HG03342 (cell line): ENCODE results near the gene RHBG.
"Not testable (repeated sequence)": the region's sequence is repeated elsewhere in the genome, so short reads cannot be mapped to it uniquely, and the experiment has no call there.

Experiments used
- ATAC-seq: cut with Tn5 transposase; IDR thresholded peaks from one replicate; pipeline ENCODE4 v1.9.1; 2021; ENCODE audit warnings: mild to moderate bottlenecking, moderate library complexity; ENCODE audit not compliant: unreplicated experiment

The RHBG gene

GRCh38 chr1:156360534-156360933 lies 8.5 kb upstream of the RHBG start:
- no peak for ATAC-seq

- ATAC-seq, result no peak
Measured at GRCh38 chr1:156365754-156366153, 3.3 kb upstream of the RHBG start.

DNA sequence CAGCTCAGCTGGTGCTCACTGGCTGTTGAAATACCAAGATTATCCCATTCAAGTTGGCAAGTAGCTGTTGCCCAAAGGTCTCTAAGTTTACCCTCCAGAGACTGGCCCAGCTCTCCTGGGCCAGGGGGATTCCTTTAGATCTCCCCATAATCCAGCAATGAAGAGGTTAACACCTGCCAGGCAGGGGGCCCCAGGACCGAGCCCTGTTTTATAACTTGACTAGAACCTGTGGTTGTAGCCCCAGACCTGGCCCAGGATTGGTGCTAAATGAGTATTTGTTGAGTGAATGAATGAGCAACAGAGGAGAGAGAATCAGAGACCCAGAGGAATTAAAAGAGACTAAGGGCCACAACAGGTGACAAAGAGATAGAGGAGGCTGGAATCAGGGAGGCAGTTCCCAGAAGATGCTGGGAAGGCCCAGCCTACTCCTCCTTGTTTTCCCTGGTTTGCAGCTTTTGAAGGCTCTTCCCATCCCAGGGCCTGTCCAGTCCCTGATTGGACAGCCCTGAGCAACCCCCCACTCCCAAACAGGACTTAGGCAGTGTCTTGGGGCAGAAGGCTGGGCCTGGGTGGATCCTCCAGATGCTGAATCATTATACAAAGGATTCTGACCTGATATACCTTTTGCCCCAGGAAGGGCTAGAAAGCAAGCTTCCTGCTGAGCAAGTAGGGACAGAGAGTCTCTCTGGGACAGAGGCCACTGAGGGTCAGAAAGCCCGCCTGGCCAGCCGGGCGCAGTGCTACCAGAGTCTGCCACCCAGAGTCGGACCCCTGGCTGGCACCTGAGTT lies 2.4 kb upstream of the RHBG start:
- ATAC-seq, result no peak

GRCh38 chr1:156367383-156368156 lies 1.4 kb upstream of the RHBG start:
- ATAC-seq, result no peak

- ATAC-seq, result no peak
Measured at GRCh38 chr1:156368157-156368658, 803 bp upstream of the RHBG start.

DNA sequence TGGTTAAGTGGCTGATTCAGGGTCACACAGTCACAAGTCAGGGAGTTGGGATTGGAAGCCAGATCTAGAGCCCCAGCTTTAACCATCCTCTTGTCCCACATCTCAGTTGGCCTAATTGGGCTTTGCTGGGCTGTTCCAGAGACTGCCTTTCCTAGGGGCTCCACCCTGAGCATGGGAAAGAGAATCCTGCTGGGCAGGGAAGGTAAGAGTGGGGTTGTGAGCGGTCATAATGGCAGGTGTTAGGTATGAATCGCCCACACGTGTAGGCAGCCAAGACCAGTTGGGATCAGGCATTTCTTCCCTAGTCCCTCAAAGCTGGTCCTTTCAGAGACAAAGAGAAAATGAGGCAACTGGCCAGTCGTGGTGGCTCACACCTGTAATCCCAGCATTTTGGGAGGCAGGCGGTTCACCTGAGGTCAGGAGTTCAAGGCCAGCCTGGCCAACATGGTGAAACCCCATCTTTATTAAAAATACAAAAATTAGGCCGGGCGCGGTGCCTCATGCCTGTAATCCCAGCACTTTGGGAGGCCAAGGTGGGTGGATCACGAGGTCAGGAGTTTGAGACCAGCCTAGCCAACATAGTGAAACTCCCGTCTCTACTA lies 775 bp downstream of the RHBG start:
- ATAC-seq, result not testable (repeated sequence)

DNA sequence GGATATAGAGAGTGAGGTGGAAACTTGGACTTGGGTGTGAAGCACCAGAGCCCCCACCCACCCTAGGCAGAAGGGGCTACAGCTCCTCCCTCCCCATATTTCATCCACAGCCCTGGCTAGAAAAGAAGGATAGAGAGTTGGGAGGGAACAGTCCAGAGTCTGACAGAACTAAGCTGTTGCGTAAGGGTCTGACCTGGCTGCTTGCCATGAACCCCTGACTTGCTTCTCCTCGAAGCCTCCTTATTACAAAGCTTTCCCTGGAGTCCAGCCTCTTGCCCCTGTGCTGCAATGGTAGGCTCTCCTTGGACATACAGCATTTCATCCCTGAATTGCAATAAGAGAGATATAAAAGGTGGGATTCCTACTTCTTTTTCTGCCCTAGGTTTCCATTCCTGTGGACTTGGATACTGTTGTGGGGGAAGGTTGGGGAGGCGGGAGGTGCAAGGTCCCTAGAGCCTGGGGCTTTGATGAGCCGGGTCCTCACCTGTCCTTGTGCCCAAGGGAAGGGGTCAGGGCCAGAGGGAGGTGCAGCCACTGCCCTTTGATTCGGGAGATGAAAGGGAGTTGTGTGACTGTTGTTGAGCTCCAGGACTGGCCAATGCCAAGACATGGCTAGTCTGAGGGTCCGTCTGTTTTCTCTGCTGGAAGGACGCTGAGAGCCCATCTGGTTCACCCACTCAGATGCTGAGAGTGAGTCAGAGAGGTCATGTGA lies 2.7 kb downstream of the RHBG start:
- ATAC-seq, result no peak

GRCh38 chr1:156372265-156372586 lies 3.2 kb downstream of the RHBG start:
- no peak for ATAC-seq

GRCh38 chr1:156372876-156373275 lies 3.9 kb downstream of the RHBG start:
- ATAC-seq, result no peak

GRCh38 chr1:156373546-156373945 lies 4.5 kb downstream of the RHBG start:
- no peak for ATAC-seq

- ATAC-seq, result no peak
Measured at GRCh38 chr1:156376146-156376545, 7.1 kb downstream of the RHBG start.

DNA sequence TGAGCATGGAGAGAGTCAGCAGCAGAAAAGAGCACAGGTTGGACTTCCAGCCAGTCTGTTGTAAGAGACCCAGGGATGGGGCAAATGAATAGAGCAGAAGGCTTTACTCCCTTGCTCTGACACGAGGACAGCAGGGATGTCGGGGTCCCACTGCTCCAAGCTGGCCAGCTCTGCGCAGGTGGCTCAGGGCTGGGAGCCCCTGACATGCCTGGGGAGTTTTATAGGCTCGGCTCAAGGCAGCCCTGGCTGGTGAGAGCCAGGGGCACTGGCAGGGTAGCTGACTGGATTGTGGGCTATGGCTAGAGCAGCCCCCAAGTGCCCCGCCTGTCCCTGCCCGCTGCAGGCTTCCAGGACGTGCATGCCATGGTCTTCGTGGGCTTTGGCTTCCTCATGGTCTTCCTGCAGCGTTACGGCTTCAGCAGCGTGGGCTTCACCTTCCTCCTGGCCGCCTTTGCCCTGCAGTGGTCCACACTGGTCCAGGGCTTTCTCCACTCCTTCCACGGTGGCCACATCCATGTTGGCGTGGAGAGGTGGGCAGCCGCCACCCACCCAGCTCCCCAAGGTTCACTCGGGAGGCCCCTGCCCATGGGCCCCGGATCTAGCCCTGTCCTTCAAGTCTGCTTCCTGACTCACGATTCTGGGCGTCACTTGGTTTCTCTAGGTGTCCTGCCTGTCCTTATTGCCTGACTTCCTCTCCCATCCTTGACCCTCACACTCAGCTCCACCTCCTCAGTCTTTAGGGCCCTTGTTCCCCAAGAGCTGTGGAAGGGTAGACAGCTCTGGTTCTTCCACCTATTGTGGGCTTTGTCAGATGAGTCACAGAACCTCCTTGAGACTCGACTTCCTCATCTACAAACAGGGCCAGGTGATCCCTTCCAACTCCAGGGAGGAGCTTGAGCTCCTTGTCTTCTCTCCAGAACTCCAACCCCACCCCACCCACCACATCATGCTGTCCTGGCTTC lies 8.2 kb downstream of the RHBG start:
- no peak for ATAC-seq

- no peak for ATAC-seq
Measured at GRCh38 chr1:156378557-156378956, 9.5 kb downstream of the RHBG start.

DNA sequence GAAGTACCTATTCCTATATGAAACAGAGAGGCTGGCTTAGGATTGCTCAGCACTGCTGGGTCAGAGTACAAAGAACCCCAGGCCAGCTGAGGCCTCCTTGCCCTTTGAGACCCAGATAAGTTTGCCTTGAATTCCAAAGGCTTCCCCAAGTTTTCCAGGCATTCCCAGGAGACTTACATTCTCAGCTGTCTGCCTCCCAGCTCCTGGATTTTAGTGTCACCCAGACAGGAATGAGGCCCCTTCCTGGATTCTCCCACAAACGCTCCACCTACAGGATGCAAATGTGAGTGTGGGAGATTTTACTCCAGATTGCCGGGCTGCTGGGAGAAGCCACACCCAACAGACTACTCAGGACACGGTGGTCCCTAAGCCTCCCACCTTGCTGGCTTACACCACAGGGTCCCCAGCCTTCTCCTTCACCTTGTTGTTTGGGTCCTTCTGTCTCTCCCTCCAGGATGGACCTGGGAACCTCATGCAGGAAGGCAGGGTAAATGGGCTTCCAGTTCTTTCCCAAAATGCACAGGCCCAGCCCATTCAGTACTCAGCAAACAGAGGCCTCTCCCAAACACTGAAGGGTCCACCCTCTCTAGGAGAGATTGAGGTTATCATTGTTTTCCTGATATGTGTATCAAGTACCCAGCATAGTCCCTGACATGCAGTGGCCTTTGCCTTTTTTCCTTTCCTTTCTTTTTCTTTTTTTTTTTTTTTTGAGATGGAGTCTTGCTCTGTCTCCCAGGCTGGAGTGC lies 10.6 kb downstream of the RHBG start:
- ATAC-seq, result no peak

DNA sequence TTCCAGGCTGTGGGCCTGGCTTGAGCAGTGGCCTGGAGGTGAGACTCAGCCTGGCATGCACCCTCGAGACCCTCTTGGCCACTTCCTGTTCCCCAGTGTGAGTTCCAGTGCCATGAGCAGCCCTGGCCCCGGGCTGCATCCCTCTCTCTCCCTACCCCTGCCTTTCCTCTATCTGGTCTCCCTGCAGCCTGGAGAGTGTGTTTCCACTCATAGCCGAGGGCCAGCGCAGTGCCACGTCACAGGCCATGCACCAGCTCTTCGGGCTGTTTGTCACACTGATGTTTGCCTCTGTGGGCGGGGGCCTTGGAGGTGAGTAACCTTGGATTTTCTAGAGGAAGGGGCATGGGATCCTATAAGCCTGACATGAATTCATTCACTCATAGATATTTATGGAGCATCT lies 13.6 kb downstream of the RHBG start:
- ATAC-seq, result no peak

GRCh38 chr1:156383023-156383422 lies 14.0 kb downstream of the RHBG start:
- ATAC-seq, result peak; percentile 70

DNA sequence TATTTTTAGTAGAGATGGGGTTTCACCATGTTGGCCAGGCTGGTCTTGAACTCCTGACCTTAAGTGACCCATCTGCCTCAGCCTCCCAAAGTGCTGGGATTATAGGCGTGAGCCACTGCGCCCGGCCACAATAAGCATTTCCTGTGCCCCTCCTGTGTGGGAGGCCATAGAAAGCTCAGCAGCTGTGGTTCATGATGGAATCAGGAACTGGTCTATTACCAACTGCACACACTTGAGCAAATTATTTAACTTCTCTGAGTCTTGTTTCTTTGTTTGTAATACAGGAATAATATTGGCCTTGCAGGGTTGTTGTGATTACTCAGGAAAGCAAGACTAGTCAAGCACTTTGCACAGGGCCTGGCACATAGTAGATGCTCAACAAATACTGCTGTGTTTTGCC lies 15.0 kb downstream of the RHBG start:
- no peak for ATAC-seq

DNA sequence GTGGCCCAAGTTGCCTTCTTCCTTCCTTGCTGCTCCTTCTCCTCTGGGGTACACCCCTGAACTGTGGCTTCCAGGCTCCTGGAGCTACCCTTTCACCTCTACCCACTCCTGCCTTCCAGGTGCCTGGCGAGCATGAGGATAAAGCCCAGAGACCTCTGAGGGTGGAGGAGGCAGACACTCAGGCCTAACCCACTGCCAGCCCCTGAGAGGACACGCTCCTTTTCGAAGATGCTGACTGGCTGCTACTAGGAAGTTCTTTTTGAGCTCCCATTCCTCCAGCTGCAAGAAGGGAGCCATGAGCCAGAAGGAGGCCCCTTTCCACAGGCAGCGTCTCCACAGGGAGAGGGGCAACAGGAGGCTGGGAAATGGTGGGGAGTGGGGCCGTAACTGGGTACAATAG lies 15.6 kb downstream of the RHBG start:
- no peak for ATAC-seq

GRCh38 chr1:156385534-156386031 lies 16.6 kb downstream of the RHBG start:
- ATAC-seq, result no peak
